Tibial nerve (tissue), 3 donors: ENCODE measurements around the gene YOD1.

Experiments
- POLR2A ChIP-seq, 2 donors: fragments of 450-650 bp; IDR thresholded peaks; one replicate each; pipeline ENCODE4 v1.6.1; 2017; ENCODE audit warnings: antibody characterized with exemption in 2 of 2, mild to moderate bottlenecking in 2 of 2, moderate library complexity in 2 of 2
- TF ChIP-seq, protein P1 (sequence below), 5 experiments: fragments of 200-600 bp in 3 of 5; fragments of 450-650 bp in 2 of 5; sonication (generic) in 3 of 5; IDR thresholded peaks; one replicate each; pipeline ENCODE4 v1.5.1; 2016 to 2019; ENCODE audit warnings: antibody characterized with exemption in 5 of 5, mild to moderate bottlenecking in 3 of 5, moderate library complexity in 2 of 5

DNA sequence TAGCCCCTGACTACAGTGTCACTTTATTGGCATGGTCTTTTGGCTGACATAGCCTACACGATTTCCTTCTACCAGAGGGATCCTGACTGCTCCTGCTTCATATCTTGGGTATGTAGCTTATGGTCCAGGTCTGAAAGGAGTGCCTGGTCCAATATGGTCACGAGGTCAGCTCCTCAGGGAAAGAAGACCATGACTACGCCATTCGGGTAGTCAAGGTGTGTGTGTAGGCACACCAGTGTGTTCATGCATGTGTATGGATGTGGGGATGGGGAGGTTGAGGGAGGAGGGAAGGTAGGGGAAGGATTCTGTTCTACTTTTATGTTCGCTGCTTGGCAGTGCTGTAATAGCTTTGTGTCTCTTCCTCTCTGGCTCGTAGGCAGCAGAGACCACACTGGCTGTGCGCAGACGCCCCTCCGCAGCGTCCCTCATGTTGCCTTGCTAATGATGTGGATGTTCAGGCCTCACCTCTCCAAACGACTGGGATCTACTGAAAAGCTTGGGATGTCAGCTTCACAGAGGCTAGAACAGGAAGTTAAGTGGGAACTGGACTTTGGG is 27.6 kb upstream of the YOD1 start:
- TF ChIP-seq, protein P1, sequence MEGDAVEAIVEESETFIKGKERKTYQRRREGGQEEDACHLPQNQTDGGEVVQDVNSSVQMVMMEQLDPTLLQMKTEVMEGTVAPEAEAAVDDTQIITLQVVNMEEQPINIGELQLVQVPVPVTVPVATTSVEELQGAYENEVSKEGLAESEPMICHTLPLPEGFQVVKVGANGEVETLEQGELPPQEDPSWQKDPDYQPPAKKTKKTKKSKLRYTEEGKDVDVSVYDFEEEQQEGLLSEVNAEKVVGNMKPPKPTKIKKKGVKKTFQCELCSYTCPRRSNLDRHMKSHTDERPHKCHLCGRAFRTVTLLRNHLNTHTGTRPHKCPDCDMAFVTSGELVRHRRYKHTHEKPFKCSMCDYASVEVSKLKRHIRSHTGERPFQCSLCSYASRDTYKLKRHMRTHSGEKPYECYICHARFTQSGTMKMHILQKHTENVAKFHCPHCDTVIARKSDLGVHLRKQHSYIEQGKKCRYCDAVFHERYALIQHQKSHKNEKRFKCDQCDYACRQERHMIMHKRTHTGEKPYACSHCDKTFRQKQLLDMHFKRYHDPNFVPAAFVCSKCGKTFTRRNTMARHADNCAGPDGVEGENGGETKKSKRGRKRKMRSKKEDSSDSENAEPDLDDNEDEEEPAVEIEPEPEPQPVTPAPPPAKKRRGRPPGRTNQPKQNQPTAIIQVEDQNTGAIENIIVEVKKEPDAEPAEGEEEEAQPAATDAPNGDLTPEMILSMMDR (IDR thresholded peaks at IDR 0.05), result no peak
- TF ChIP-seq POLR2A (IDR thresholded peaks at IDR 0.05), result no peak
